ENCODE measurements around the gene FAM83B.
A peak's percentile ranks its signal among the peaks of the same experiment; 100 is the strongest.
"Not testable (repeated sequence)": the region's sequence is repeated elsewhere in the genome, so short reads cannot be mapped to it uniquely, and the experiment has no call there.

Gene FAM83B

DNA sequence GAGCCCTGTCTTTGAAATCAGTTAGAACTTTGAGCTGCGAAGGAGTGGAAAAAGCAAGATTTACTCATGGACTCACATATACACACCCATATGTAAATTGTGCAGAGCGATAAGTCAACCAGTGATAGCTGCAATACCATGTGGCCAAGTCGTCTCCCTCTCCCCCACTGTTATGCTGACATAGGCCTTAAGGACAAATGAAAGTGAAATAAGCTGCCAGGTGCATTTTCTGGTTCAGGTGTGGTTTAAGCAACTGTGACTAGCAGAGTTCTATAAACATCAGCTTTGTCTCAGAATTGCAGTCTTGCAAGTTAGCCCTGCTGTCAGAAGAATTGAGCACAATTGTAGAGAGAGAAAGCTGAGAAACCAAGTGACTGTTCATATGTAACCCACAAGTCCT is 9.6 kb downstream of the FAM83B start:
- DNase-seq (ENCODE audit: insufficient read length, low spot score) = no peak
- no peak for FAIRE-seq

DNA sequence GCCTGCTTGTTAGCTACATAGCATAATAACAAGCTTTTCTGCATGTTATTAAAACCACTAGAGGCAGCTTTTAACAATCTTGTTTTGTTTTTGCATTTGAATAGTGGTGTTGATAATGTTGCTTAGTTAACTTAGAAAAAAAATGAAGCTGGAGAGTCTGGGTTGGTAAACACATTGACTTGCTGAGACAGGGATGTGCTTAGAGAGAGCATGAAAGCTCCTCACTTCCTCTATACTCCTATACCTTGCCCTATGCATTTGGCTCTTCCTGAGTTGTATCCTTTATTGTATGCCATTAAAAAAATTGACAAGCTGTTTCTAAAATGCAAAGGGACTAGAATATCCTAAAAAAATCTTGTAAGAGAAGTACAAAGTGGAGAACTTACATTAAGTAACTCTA is 13.6 kb downstream of the FAM83B start:
- DNase-seq (ENCODE audit: insufficient read length, low spot score) (no peak), FAIRE-seq (no peak)

GRCh38 chr6:54860739-54861138 is 14.2 kb downstream of the FAM83B start:
- FAIRE-seq (no peak), DNase-seq (ENCODE audit: insufficient read length, low spot score) (no peak)

DNA sequence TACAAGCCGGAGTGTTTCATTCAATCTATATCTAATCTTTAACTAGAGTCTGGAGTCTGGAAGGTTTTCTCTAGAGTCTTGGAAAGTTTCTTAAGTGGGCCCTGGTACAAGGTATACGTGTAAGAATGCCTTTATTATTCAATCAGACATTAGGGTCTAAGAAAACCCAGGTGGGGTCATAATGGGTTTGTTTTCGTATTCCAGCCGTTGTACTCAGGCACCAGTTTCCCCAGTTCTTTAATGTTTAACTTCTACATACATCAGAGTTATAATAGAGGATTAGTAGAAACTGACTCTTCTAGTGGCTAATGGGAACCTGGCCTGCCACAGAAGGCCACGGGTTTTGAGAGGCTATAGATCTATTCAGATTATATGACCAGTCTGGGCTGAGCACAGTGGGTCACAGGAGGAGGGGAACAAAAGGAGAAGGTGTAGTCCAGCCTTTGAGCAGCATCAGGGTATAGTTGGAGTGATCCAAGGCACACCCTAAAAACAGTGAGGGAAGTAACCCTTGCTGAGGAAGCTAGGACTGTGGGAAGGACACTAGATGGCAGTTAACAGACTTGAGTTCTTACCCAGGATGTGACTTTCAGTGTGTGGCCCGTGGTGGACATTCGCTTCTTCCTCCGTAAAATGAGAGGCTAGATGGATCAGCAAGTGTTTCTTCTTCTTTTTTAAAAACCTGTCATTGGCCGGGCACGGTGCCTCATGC is 15.5 kb downstream of the FAM83B start:
- DNase-seq (ENCODE audit: insufficient read length, low spot score) = no peak
- peak; percentile 63 for FAIRE-seq

GRCh38 chr6:54864272-54864671 is 17.7 kb downstream of the FAM83B start:
- no peak for FAIRE-seq
- DNase-seq (ENCODE audit: insufficient read length, low spot score) = no peak

GRCh38 chr6:54865091-54865631 is 18.6 kb downstream of the FAM83B start:
- no peak for FAIRE-seq
- DNase-seq (ENCODE audit: insufficient read length, low spot score) = no peak

- FAIRE-seq (no peak), DNase-seq (ENCODE audit: insufficient read length, low spot score) (no peak)
Measured at GRCh38 chr6:54868556-54868955, 22.0 kb downstream of the FAM83B start.

DNA sequence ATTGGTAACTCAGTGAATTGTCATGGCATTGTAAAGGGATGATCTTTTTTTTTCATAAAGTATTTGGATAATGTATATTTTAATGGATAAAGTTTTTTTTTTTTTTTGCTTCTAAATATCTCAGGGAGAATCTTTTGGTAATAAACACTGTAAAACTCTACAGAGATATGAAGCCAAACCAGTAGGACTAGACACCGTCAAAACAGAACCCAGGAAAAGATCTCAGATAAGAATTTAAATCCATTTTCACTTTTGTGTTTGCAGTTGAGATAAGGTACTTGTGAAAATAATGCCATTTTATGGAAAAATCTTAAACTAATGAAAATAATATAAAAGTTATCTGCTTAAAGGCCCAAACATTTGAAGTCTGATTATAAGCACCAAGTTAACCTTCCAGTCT is 27.0 kb downstream of the FAM83B start:
- no peak for FAIRE-seq

DNA sequence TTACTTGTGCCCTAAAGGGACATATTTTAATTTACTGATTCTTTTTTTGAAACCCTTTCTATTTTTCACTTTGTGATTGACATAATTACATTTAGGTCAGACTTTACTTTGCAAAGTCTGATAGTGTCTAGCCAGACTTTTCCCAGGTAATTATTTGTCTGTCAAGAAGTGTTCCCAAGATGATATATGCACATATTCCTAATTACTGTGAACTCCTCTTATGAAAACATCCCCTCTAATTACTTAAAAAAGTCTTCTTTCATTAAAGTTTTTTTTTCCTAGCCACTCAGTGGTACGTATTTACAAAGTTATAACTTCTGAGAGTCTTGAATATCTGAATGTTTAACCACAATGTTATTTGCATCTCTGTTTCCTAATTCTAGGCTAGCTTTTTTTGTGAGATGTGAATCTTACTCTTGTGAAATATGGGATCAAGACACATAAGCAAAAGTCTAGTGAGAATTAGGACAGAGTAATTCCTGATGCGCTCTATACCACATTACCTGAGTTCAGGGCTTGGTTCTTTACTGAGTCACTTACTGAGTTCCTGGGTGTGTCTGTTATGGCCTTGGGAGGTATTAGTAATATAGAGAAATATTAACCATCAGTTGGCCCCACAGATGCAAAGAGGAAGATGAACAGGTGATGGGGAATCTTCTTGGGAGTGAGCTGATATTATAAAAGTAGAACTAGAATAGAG is 27.9 kb downstream of the FAM83B start:
- FAIRE-seq (no peak), DNase-seq (ENCODE audit: insufficient read length, low spot score) (no peak)

More for the DNA sequence above, 27.0 kb downstream of the FAM83B start:
- DNase-seq (ENCODE audit: insufficient read length, low spot score) = no peak

DNA sequence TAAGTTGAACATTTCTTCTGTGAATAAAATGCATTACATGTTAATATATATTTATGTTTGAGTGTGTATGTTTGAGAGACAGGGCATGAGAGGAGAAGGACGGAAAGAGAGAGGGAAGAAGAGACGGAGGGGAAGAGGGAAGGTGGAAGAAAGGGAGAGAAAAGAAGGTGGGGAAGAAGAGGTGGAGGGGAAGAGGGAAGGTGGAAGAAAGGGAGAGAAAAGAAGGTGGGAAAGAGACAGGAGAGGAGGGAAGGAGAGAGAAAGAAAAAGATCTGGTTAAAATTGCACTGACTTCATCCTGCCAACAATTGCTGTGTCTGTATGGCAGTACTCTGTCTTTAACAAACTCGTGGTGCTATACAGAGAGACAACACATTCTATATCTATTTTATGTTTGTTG is 29.0 kb downstream of the FAM83B start:
- DNase-seq (ENCODE audit: insufficient read length, low spot score) (no peak), FAIRE-seq (no peak)

DNA sequence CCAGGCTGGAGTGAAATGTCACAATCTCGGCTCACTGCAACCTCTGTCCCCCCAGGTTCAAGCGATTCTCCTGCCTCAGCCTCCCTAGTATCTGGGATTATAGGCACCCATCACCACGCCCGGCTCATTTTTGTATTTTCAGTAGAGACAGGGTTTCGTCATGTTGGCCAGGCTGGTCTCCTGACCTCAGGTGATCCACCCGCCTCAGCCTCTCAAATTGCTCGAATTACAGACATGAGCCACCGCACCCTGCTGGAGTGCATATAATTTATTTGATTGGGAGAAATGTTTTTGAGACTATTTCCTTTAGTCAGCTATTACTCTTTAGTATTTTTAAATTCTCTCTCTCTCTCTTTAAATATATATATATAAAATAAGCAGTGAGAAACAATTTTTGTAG is 29.8 kb downstream of the FAM83B start:
- no peak for DNase-seq (ENCODE audit: insufficient read length, low spot score)
- FAIRE-seq = no peak

GRCh38 chr6:54876871-54877270 is 30.3 kb downstream of the FAM83B start:
- no peak for DNase-seq (ENCODE audit: insufficient read length, low spot score)
- FAIRE-seq = no peak

DNA sequence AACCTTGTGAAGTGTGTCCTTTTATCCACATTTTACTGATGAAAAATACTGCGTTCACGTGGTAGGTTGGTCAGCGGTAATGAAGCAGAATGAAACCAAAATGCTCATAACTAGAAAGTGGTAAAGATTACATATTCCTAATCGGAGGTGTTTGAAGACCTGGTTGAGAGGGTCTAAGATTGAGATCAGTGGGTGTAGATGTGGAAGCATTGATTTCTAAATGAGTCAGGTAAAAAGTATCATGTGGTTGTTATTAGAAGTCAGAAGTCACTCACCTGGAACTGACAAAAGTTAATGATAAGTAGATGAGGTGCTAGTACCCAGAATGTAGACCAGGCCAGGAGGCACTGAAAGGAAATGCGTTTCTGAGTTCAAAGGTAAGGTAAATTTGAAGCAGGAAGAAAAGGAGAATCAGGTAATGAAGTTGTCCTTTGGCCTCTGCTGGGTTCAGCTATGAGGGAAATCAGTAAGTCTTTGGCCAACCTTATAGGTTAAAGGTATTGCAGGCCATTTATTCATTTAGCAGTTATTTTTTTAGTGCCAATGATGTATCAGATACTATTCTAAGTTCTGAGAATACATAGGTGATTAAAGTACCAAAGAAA is 31.2 kb downstream of the FAM83B start:
- FAIRE-seq (no peak), DNase-seq (ENCODE audit: insufficient read length, low spot score) (no peak)

GRCh38 chr6:54878718-54879117 is 32.1 kb downstream of the FAM83B start:
- no peak for FAIRE-seq
- DNase-seq (ENCODE audit: insufficient read length, low spot score) = no peak

DNA sequence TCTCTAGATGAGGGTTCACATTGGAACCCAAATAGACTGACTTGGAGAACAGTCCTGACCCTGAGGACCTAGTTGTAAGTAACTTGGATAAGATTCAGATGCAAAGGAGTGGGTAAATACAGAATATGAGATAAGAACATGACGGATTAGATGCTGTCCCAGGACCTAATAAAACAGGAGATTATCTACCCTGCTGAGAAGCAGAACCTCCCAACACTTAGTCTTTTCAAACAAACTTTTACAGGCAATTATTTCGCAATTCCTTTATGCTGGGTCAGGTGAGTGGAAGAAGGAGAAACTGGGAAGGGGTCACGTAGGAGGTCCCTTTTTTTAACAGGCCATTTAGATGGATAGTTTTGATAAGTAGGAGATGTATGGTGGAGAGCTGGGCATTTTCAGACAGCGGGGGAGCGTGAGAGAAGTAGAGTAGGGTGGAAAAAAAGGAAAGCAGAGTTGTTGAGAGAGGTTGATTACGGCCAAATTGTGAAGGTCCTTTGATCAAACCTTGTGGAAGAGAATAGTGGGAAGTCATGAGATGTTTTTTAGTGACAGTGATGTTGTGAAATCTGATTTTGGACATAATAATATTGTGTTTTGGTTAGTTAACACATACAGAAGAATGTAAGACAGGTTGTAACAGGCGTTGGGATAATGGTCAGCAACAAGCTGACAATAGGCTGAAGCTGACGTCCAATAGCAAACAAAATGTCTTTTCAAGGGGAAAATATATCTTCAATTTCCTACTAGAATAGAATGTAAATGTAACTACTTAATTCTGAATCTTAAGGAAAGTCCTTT is 32.8 kb downstream of the FAM83B start:
- DNase-seq (ENCODE audit: insufficient read length, low spot score) = no peak
- no peak for FAIRE-seq

GRCh38 chr6:54881067-54881730 is 34.6 kb downstream of the FAM83B start:
- DNase-seq (ENCODE audit: insufficient read length, low spot score) (no peak), FAIRE-seq (no peak)

DNA sequence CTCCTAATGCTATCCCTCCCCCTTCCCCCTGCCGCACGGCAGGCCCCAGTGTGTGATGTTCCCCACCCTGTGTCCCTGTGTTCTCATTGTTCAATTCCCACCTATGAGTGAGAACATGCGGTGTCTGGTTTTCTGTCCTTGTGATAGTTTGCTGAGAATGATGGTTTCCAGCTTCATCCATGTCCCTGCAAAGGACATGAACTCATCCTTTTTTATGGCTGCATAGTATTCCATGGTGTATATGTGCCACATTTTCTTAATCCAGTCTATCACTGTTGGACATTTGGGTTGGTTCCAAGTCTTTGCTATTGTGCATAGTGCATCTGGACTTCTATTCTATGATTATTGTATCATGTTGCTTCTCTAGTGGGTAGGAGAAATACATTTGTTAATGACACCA is 35.3 kb downstream of the FAM83B start:
- not testable (repeated sequence) for DNase-seq (ENCODE audit: insufficient read length, low spot score); FAIRE-seq

GRCh38 chr6:54886932-54887584 is 40.5 kb downstream of the FAM83B start:
- DNase-seq (ENCODE audit: insufficient read length, low spot score) (no peak), FAIRE-seq (no peak)

DNA sequence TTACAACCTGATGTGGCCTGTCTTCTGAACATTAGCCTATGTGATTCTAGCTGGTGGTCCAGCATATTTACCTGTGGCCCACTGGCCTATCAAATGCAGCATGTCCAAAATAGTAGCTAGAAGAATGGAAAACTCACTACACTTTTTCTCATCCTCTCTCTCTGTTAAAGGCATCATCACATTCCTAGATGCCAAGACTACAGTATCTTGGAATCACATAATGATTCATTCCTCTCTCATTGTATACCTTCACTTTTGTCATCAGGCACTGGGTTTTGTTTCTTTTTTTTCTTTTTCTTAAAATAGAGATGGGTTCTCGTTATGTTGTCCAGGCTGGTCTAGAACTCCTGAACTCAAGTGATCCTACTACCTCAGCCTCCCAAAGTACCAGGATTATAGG is 45.0 kb downstream of the FAM83B start:
- FAIRE-seq (no peak), DNase-seq (ENCODE audit: insufficient read length, low spot score) (no peak)

GRCh38 chr6:54892831-54893230 is 46.3 kb downstream of the FAM83B start:
- DNase-seq (ENCODE audit: insufficient read length, low spot score) (no peak), FAIRE-seq (no peak)

Measured in HTR-8/SVneo (cell line).